ENCODE measurements around the gene ARHGEF39.
A peak's percentile ranks its signal among the peaks of the same experiment; 100 is the strongest.

The ARHGEF39 gene

GRCh38 chr9:35664531-35665470, at the start of gene ARHGEF39:
Gene ARHGEF39 (minus strand): TSS chr9:35665195. CDS start chr9:35665169, 26 bp downstream.
- DNase-seq: peak; percentile 57

GRCh38 chr9:35714123-35714522, 49.1 kb upstream of the ARHGEF39 start:
- no peak for DNase-seq

DNA sequence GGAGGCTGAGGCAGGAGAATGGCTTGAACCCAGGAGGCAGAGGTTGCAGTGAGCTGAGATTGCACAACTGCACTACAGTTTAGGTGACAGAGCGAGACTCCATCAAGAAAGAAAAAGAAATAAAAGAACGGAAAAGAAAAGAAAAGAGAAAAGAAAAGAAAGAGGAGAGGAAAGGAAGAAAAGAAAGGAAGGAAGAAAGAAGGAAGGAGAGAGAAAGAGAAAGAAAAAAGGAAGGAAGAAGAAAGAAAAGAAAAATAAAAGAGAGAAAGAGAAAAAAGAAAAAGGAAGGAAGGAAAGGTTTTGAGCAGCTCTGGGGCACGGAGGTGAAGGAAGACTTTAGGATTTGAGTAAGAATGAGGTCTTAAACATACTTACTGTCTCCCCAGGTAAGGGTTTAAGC, 48.6 kb upstream of the ARHGEF39 start:
- no peak for DNase-seq

DNA sequence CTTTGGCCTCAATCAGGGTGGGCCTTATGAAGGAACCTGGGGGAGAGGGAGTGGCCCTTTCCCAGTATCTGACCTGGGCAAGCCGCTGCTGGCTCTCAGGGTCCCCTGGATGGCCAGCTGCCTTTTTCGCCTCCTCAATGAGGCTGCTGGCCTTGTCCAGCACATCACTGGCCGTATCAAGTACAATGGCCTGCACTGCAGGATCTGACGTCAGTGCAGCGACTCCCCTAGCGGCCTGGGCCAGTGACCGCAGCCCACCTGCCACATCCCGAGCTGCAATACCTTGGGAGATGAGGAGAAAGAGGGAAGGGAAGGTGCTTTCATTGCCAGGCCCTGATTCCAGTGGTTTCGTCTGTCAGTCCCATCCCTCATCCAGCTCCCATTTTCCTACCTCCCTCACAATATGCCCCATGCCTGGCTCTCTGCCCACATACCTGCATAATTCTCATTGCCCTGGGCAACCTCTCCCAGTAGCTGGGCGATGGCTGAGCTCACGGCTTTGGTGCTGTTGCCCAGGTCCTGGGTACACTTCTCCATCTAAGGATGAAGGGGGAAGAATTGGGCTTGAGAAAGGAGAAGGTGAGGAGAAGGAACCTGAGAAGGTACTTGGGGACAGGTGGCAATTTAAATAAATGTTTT, 47.9 kb upstream of the ARHGEF39 start:
- DNase-seq: no peak

DNA sequence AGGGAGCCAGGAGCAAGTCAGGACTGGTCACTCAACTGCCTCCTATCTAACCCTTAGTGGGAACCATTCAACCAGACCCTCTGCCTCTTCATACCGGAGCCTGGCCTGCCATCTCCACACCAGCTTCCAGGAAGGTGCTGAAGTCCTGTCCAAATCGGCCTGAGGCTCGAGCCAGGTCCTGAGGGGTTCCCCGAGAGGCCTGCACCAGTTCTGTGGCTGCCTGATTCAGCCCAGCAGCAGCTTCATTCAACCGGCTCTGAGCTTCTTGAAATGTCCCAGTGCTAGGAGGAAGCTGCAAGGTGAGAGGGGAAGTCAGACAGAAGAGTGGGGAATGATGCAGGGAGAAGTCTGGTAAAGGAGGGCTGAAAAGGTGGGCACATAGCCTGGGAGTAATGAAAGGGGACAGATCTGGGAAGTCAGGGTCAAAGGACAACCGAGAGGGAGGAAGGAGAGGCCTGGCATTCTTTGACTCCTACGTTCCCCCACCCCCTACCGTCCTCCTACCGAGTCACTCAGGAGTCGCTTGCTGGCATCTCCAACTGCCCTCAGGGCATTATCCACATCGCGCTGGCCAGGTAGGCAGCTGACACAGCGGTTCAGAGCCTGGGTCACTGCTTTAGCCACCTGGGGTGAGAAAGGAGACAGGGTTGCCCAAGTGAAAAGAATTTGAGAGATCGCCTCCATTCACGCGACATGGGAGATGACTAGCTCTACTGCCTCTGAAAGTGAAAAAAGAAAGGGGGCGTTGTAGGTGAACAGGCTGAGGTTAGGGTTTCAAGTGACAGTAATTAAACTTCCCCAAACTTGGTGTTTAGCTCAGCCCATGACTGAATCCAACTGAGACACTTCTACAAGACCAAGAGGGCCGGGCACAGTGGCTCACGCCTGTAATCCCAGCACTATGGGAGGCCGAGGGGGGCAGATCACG, 46.8 kb upstream of the ARHGEF39 start:
- no peak for DNase-seq

- no peak for DNase-seq
These were observed 46.0 kb upstream of the ARHGEF39 start for GRCh38 chr9:35710818-35711500.

- no peak for DNase-seq
These were observed 43.2 kb upstream of the ARHGEF39 start for GRCh38 chr9:35708146-35708545.

DNA sequence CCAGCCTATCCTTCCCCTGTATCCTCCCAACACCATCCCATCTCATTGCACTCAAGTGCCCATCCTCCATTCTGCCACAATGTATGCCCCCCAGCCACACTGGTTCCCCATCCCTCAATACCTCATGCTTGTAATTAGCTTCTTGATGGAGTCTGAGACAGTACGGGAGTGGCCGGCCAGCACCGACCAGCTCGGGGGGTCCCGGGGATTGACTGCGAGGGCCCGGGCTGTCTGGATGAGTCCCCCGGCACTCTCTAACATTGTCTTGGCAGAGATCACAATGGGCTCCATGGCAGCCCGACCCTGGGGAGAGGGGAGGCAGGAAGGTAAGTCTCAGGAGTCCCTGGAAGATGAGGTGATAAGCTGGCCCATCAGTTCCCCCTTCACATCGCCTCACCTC, 42.0 kb upstream of the ARHGEF39 start:
- no peak for DNase-seq

DNA sequence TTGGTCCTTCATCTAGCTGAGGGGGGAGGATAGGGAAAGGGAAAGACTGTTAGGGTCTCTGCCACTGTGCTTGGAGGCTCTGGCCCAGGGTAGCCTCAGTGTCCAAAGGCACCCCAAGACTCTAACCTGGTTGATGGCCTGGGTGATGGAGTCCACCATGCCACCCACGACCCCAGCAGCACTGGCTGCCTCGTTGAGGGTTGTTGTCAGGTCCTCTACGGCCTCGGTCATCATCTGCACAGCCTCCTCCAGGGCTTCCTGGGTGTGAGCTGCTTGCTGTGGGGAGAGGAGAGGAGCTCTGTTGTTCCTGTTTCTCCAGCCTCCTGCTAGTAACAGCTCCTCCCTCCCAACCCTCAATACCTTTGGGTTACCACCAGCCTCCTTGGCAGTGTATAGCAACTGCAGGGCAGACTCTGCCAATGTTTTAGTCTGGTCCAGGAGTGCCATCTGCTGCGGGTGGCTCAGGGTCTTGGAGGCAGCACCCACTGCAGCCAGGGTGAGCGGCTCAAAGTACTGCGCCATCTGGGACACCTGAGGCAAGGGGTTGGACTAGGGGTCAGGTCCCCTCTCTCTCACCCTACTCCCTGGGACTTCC, 40.9 kb upstream of the ARHGEF39 start:
- no peak for DNase-seq

DNA sequence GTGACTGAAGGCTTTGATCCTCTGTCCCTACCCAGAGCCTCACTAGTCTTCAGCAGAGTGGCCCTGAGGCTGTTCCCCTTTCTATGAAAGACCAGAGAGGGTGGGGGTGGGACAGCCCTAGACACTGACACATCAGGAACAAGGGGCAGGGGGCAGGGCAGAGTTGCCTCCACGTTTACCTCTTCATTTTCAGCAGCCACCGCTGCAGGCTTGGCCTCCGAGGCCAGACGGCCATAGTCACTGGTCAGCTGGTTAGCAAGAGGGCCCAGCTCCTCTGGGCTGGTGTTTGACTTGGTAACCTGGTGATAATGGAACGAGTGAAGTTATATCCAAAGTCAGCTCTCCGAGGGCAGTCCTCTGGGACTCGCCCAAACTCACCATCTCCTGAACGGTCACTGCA, 40.4 kb upstream of the ARHGEF39 start:
- DNase-seq: no peak

DNA sequence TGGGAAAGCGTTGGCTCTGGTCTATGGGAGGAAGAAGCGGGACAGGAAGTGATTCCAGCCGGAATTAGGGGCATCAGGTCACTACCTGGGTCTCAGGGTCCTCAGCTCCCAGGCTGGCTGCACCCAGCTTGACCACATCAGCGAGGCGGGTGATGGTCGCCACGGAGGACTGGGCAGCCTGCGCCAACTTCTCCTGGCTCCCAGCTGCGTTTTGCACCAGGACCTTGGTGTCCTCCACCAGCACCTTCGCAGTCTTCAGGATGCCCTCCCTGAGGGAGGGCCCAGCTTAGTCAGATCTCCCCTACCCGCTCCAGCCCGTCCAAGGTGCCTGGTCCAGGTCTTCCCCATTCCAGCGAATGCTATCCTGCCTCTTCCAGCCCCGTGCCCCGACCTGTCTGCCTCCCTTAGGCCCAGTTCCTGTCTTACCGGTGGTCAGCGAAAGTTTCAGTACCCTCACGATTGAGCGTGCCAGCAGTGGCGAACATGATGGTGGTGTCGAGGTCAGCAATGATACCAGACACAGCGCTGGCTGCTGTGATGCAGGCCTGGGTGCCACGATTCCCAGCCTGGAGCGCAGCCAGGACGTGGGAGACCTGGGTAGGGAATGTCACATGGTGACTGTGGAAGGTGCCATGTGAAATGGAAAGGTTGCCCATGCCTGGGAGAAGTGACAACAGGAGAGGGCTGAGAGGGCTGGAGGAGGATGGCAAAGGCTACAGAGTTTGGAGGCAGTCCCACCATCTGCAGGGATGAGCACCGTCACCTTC, 39.1 kb upstream of the ARHGEF39 start:
- DNase-seq: no peak

GRCh38 chr9:35702696-35703095, 37.7 kb upstream of the ARHGEF39 start:
- no peak for DNase-seq

GRCh38 chr9:35700942-35701341, 35.9 kb upstream of the ARHGEF39 start:
- DNase-seq: no peak

DNA sequence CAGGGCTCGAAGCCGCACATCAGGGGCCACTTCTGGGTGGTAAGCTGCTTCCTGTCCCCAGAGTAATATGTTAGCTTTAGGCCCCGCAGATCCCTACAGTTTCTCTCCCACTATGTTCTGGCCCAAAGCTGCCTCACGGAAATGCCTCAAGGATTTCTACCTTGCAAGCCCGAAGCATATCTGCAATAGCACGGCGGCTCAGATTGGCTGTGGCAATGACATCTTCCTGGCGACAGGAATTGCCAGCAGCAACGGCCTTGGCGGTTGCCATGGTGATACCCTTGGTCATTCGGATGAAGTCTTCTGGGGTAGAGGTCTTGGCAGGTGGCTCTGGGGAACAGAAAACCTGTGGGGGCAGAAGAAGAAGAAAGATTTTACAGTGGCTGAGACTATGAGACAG, 35.0 kb upstream of the ARHGEF39 start:
- no peak for DNase-seq

- DNase-seq: no peak
These were observed 33.2 kb upstream of the ARHGEF39 start for GRCh38 chr9:35698231-35698630.

DNA sequence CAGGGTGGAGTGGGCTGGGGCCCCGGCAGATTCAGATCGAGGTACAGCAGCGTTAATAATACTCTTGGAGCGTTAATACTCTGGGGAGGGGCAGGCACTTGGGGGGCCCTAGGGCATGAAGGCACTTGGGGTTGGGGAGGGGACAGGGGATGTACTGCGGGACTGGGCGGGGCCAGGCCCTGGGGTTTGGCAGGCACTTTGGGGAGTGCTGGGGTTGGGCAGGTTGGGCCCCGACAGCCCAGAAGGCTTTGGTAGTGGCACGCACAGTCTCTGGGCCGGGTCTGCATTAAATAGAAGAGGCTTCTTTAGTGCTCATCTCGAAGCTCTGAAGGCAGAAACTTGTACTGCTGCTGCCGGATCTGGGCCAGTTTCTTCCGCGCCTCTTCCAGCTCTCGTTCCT, 32.5 kb upstream of the ARHGEF39 start:
- DNase-seq: no peak

- no peak for DNase-seq
These were observed 31.7 kb upstream of the ARHGEF39 start for GRCh38 chr9:35696520-35697215.

- DNase-seq: no peak
These were observed 31.0 kb upstream of the ARHGEF39 start for GRCh38 chr9:35695943-35696401.

- DNase-seq: no peak
These were observed 26.8 kb upstream of the ARHGEF39 start for GRCh38 chr9:35691757-35692301.

GRCh38 chr9:35691334-35691650, 26.3 kb upstream of the ARHGEF39 start:
- DNase-seq: no peak

Measured in NCI-H446 treated with DMSO at 0.1 percent for 48 hours (cell line).